HEK293 (cell line): ENCODE data around the gene ENGASE.

Experiments used
- CTCF ChIA-PET: fragments of 350-600 bp; formaldehyde crosslinking; extraction: SDS; loops from one replicate; lab custom pipeline; 2021; ENCODE audit warnings: antibody characterized with exemption; lab: Yijun Ruan, JAX
- POLR2A ChIA-PET: fragments of 300-600 bp; formaldehyde crosslinking; extraction: SDS; loops from one replicate; lab custom pipeline; 2020; ENCODE audit warnings: antibody characterized with exemption, inconsistent platforms; lab: Yijun Ruan, JAX
- H3K27ac ChIP-seq: fragments of 200-500 bp; sonication (Bioruptor generic); 2 replicates; pipeline ENCODE4 v1.5.1; 2014; ENCODE audit warnings: low read depth, low read length, control low read depth, inconsistent platforms; ENCODE audit errors: extremely low read depth
- H3K36me3 ChIP-seq, 2 experiments: fragments of 200-500 bp in 1 of 2; sonication (Bioruptor generic) in 1 of 2; 1 replicate in 1 of 2; 2 replicates in 1 of 2; pipeline ENCODE4 v1.5.1; 2014 to 2017; ENCODE audit warnings: inconsistent platforms in 2 of 2, low read length in 2 of 2; ENCODE audit not compliant: control insufficient read depth in 2 of 2, insufficient read depth in 1 of 2
- H3K4me1 ChIP-seq: fragments of 200-500 bp; sonication (Bioruptor generic); 2 replicates; pipeline ENCODE4 v1.5.1; 2014; ENCODE audit warnings: mild to moderate bottlenecking, low read length, inconsistent platforms; ENCODE audit not compliant: control insufficient read depth, insufficient read depth
- H3K4me3 ChIP-seq: 2 replicates; pipeline ENCODE4 v1.5.1; 2011; ENCODE audit warnings: low read depth, mild to moderate bottlenecking, control low read depth, low read length, moderate library complexity
- H3K9me3 ChIP-seq: fragments of 200-500 bp; sonication (Bioruptor generic); 2 replicates; pipeline ENCODE4 v1.5.1; 2014; ENCODE audit warnings: low read depth, low read length, inconsistent platforms; ENCODE audit not compliant: control insufficient read depth, insufficient read depth
- EGR2 ChIP-seq: fragments of 450-650 bp; formaldehyde crosslinking; IDR thresholded peaks from 2 replicates; pipeline ENCODE4 v1.5.1; 2016; ENCODE audit warnings: low read depth, missing biosample characterization, missing genetic modification characterization
- GLI4 ChIP-seq: fragments of 450-650 bp; formaldehyde crosslinking; IDR thresholded peaks from 2 replicates; pipeline ENCODE4 v1.5.1; 2016; ENCODE audit warnings: missing biosample characterization, missing genetic modification characterization
- KLF1 ChIP-seq: fragments of 450-650 bp; formaldehyde crosslinking; IDR thresholded peaks from 2 replicates; pipeline ENCODE4 v1.5.1; 2016; ENCODE audit warnings: missing biosample characterization, missing genetic modification characterization
- MEIS1 ChIP-seq: sonication (generic); formaldehyde crosslinking; IDR thresholded peaks from 2 replicates; pipeline ENCODE4 v1.8.1; 2022; ENCODE audit warnings: missing genetic modification reagents, mild to moderate bottlenecking, borderline replicate concordance
- PRDM1 ChIP-seq: fragments of 450-650 bp; formaldehyde crosslinking; IDR thresholded peaks from 2 replicates; pipeline ENCODE4; 2016; ENCODE audit warnings: missing biosample characterization, missing genetic modification characterization
- PRDM6 ChIP-seq: fragments of 450-650 bp; formaldehyde crosslinking; IDR thresholded peaks from 2 replicates; pipeline ENCODE4 v1.5.1; 2017; ENCODE audit warnings: missing biosample characterization, missing genetic modification characterization
- SCRT1 ChIP-seq: fragments of 450-650 bp; formaldehyde crosslinking; IDR thresholded peaks from 2 replicates; pipeline ENCODE4 v1.5.1; 2016; ENCODE audit warnings: missing biosample characterization, missing genetic modification characterization, borderline replicate concordance
- SETDB1 ChIP-seq: IDR thresholded peaks from one replicate; pipeline ENCODE4 v1.6.1; 2017; ENCODE audit warnings: mild to moderate bottlenecking, low read length, moderate library complexity, mixed read lengths; ENCODE audit not compliant: insufficient read length
- TCF7L2 ChIP-seq: IDR thresholded peaks from 2 replicates; pipeline ENCODE4 v1.6.1; 2011; ENCODE audit warnings: low read depth, mild to moderate bottlenecking, inconsistent platforms, low read length, moderate library complexity, borderline replicate concordance
- YY2 ChIP-seq: fragments of 450-650 bp; formaldehyde crosslinking; IDR thresholded peaks from 2 replicates; pipeline ENCODE4 v1.5.1; 2016; ENCODE audit warnings: missing biosample characterization, missing genetic modification characterization
- ZFHX2 ChIP-seq: fragments of 450-650 bp; formaldehyde crosslinking; conservative IDR thresholded peaks from 2 replicates; pipeline ENCODE4 v1.5.1; 2016; ENCODE audit warnings: missing biosample characterization, missing genetic modification characterization
- ZFP69B ChIP-seq: fragments of 450-650 bp; formaldehyde crosslinking; IDR thresholded peaks from 2 replicates; pipeline ENCODE4 v1.5.1; 2016; ENCODE audit warnings: missing biosample characterization, missing genetic modification characterization
- ZNF157 ChIP-seq: fragments of 450-650 bp; formaldehyde crosslinking; IDR thresholded peaks from 2 replicates; pipeline ENCODE4 v1.5.1; 2016; ENCODE audit warnings: missing biosample characterization, missing genetic modification characterization
- ZNF311 ChIP-seq: fragments of 450-650 bp; formaldehyde crosslinking; IDR thresholded peaks from 2 replicates; pipeline ENCODE4 v1.5.1; 2017; ENCODE audit warnings: missing biosample characterization, missing genetic modification characterization, borderline replicate concordance
- ZNF341 ChIP-seq: fragments of 450-650 bp; formaldehyde crosslinking; IDR thresholded peaks from 2 replicates; pipeline ENCODE4; 2016; ENCODE audit warnings: low read depth, missing biosample characterization, missing genetic modification characterization
- ZNF449 ChIP-seq: fragments of 450-650 bp; formaldehyde crosslinking; IDR thresholded peaks from 2 replicates; pipeline ENCODE4 v1.5.1; 2017; ENCODE audit warnings: missing biosample characterization, mild to moderate bottlenecking, missing genetic modification characterization, moderate library complexity
- ZNF549 ChIP-seq: fragments of 450-650 bp; IDR thresholded peaks from 2 replicates; pipeline ENCODE4 v1.5.1; 2018; ENCODE audit warnings: missing biosample characterization, missing genetic modification characterization, mild to moderate bottlenecking, inconsistent platforms, moderate library complexity
- ZNF660 ChIP-seq: fragments of 450-650 bp; IDR thresholded peaks from 2 replicates; pipeline ENCODE4 v1.5.1; 2018; ENCODE audit warnings: missing biosample characterization, mild to moderate bottlenecking, missing genetic modification characterization
- ZSCAN30 ChIP-seq: fragments of 450-650 bp; IDR thresholded peaks from 2 replicates; pipeline ENCODE4 v1.5.1; 2018; ENCODE audit warnings: missing biosample characterization, mild to moderate bottlenecking, missing genetic modification characterization, moderate library complexity
- TF ChIP-seq, protein P1 (sequence below): fragments of 450-650 bp; formaldehyde crosslinking; IDR thresholded peaks from 2 replicates; pipeline ENCODE4 v1.5.1; 2017; ENCODE audit warnings: missing biosample characterization, missing genetic modification characterization
- TF ChIP-seq, protein P2 (sequence below): fragments of 450-650 bp; formaldehyde crosslinking; IDR thresholded peaks from 2 replicates; pipeline ENCODE4 v1.5.1; 2016; ENCODE audit warnings: missing biosample characterization, missing genetic modification characterization
- TF ChIP-seq, protein P3 (sequence below): fragments of 450-650 bp; formaldehyde crosslinking; IDR thresholded peaks from 2 replicates; pipeline ENCODE4; 2016; ENCODE audit warnings: missing biosample characterization, missing genetic modification characterization
- TF ChIP-seq, protein P4 (sequence below): fragments of 450-650 bp; formaldehyde crosslinking; IDR thresholded peaks from 2 replicates; pipeline ENCODE4 v1.5.1; 2016; ENCODE audit warnings: missing biosample characterization, missing genetic modification characterization

The ENGASE gene

DNA sequence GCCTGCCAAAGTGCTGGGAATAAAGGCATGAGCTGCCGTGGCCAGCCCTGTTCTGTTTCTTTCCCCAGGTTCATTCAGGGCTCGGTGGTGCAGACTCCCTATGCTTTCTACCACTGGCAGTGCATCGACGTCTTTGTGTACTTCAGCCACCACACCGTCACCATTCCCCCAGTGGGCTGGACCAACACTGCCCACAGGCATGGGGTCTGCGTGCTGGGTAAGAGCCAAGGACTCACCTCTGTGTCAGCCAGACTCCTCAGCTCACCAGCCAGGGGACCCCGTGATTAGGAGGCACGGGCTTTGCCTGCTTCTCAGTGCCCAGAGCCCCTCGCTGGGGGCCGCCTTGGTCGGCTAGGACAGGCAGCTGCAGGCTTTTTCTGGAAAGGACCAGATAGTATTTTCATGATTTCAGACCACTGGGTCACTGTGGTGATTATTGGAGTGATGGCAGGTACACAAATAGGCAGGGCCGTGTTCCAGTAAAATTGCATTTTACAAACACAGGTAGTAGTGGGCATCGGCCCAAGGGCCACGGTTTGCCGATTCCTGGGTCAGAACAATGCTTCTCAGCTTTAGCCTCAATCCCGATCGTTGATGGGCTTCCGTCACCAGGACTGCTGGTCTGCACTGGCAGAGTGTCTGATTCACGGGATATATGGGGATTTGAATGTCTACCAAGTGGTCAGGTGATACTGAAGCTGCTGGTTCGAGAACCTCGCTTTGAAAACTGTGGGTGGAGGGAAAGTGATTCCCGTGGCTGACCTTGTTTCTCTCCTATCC, 5.0 kb downstream of the ENGASE start (continued):
- TF ChIP-seq ZNF449 (tag by site-specific recombination): no peak
- TF ChIP-seq MEIS1 (CRISPR knock-in tag): no peak
- TF ChIP-seq ZNF157: no peak
- TF ChIP-seq, protein P1, sequence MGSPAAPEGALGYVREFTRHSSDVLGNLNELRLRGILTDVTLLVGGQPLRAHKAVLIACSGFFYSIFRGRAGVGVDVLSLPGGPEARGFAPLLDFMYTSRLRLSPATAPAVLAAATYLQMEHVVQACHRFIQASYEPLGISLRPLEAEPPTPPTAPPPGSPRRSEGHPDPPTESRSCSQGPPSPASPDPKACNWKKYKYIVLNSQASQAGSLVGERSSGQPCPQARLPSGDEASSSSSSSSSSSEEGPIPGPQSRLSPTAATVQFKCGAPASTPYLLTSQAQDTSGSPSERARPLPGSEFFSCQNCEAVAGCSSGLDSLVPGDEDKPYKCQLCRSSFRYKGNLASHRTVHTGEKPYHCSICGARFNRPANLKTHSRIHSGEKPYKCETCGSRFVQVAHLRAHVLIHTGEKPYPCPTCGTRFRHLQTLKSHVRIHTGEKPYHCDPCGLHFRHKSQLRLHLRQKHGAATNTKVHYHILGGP (tag by site-specific recombination): no peak
- TF ChIP-seq TCF7L2: no peak
- no peak for TF ChIP-seq ZNF549
- no peak for TF ChIP-seq ZFHX2 (tag by site-specific recombination)

DNA sequence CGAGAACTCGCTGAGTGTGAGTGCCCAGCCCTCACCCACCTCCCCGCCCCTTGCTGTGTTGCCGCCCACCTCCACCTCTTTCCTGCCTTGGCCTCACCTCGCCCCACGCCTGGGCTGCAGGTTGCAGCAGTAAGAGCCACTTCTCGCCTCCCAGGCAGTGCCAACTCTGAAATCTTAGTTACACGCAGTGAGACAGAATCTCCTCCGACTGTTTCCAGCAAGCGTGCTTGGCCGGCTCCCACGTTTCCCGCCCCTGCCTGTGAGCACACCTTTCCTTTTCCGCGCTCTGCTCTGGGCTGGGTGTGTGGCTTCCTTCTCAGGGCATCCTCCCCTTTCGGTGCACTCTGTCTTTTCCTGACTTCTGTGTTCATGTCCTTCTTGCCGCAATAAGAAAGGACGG, 5.7 kb downstream of the ENGASE start:
- peak; percentile 66 for TF ChIP-seq KLF1
- TF ChIP-seq ZFHX2 (tag by site-specific recombination): peak; percentile 40; the same call in 1 of the 2 replicates
- TF ChIP-seq ZNF341 (tag by site-specific recombination): no peak
- TF ChIP-seq EGR2 (tag by site-specific recombination): peak; percentile 59
- no peak for TF ChIP-seq ZFP69B (tag by site-specific recombination)
- ChIA-PET POLR2A (no interaction called here), CTCF (interaction anchor here (0.6 to 15.1 kb wide), 6 partner anchors 17 to 313 kb away, joined by 3 to 346 read pairs (median 30); no protein-coding TSS in a partner anchor)

GRCh38 chr17:79080761-79081290, 6.2 kb downstream of the ENGASE start:
- H3K4me3 ChIP-seq: no peak overlapping the region
- ChIA-PET POLR2A (no interaction called here), CTCF (interaction anchor here (0.8 to 15.1 kb wide), 7 partner anchors 17 to 312 kb away, joined by 3 to 346 read pairs (median 26); no protein-coding TSS in a partner anchor)
- peaks cover 10 to 84% of the 10 kb centered on the region in 2 experiments for H3K36me3 ChIP-seq
- no peak overlapping the region for H3K27ac ChIP-seq
- H3K9me3 ChIP-seq: no peaks in the 10 kb centered on the region
- H3K4me1 ChIP-seq: no peaks in the 10 kb centered on the region
- no peak for TF ChIP-seq ZNF311 (tag by site-specific recombination)
- no peak for TF ChIP-seq YY2 (tag by site-specific recombination)
- TF ChIP-seq GLI4 (tag by site-specific recombination): no peak
- TF ChIP-seq, protein P2, sequence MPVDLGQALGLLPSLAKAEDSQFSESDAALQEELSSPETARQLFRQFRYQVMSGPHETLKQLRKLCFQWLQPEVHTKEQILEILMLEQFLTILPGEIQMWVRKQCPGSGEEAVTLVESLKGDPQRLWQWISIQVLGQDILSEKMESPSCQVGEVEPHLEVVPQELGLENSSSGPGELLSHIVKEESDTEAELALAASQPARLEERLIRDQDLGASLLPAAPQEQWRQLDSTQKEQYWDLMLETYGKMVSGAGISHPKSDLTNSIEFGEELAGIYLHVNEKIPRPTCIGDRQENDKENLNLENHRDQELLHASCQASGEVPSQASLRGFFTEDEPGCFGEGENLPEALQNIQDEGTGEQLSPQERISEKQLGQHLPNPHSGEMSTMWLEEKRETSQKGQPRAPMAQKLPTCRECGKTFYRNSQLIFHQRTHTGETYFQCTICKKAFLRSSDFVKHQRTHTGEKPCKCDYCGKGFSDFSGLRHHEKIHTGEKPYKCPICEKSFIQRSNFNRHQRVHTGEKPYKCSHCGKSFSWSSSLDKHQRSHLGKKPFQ: no peak
- TF ChIP-seq SCRT1 (tag by site-specific recombination): no peak
- no peak for TF ChIP-seq PRDM6 (tag by site-specific recombination)
- no peak for TF ChIP-seq ZSCAN30
- TF ChIP-seq, protein P3, sequence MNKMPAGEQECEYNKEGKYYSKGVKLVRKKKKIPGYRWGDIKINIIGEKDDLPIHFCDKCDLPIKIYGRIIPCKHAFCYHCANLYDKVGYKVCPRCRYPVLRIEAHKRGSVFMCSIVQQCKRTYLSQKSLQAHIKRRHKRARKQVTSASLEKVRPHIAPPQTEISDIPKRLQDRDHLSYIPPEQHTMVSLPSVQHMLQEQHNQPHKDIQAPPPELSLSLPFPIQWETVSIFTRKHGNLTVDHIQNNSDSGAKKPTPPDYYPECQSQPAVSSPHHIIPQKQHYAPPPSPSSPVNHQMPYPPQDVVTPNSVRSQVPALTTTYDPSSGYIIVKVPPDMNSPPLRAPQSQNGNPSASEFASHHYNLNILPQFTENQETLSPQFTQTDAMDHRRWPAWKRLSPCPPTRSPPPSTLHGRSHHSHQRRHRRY (tag by site-specific recombination): no peak
- TF ChIP-seq, protein P4, sequence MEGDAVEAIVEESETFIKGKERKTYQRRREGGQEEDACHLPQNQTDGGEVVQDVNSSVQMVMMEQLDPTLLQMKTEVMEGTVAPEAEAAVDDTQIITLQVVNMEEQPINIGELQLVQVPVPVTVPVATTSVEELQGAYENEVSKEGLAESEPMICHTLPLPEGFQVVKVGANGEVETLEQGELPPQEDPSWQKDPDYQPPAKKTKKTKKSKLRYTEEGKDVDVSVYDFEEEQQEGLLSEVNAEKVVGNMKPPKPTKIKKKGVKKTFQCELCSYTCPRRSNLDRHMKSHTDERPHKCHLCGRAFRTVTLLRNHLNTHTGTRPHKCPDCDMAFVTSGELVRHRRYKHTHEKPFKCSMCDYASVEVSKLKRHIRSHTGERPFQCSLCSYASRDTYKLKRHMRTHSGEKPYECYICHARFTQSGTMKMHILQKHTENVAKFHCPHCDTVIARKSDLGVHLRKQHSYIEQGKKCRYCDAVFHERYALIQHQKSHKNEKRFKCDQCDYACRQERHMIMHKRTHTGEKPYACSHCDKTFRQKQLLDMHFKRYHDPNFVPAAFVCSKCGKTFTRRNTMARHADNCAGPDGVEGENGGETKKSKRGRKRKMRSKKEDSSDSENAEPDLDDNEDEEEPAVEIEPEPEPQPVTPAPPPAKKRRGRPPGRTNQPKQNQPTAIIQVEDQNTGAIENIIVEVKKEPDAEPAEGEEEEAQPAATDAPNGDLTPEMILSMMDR: no peak
- no peak for TF ChIP-seq PRDM1
- no peak for TF ChIP-seq SETDB1
- no peak for TF ChIP-seq ZNF660 (tag by site-specific recombination)

More for the DNA sequence above, 5.7 kb downstream of the ENGASE start:
- Histone ChIP-seq H3K9me3 (no peaks in the 10 kb centered on the region), H3K27ac (no peak overlapping the region), H3K4me1 (no peaks in the 10 kb centered on the region), H3K4me3 (no peak overlapping the region), H3K36me3 (peaks cover 10 to 79% of the 10 kb centered on the region in 2 experiments)
